Neural progenitor cell (in vitro differentiated cells): ENCODE data around the gene MYO1E. TPM values are rescaled to one million over a fixed set of nuclear protein-coding genes. Genes with fewer than 3 reads are reported as not detected.

Experiments used
- DNase-seq: peaks from one replicate; pipeline ENCODE4 v3.0.0-alpha.2; 2016; ENCODE audit warnings: low spot score
- H2AFZ ChIP-seq: fragments of 200-600 bp; sonication (generic); replicated peaks from 2 replicates; pipeline ENCODE4 v1.6.1; 2016; ENCODE audit warnings: antibody characterized with exemption
- H3F3A ChIP-seq: fragments of 200-600 bp; sonication (generic); 2 replicates; pipeline ENCODE4 v1.6.1; 2016; ENCODE audit warnings: antibody characterized with exemption, low read depth
- H3K27ac ChIP-seq: fragments of 200-600 bp; sonication (generic); 2 replicates; pipeline ENCODE4 v1.5.1; 2016; ENCODE audit warnings: mild to moderate bottlenecking
- H3K27me3 ChIP-seq: fragments of 200-600 bp; sonication (generic); 2 replicates; pipeline ENCODE4 v1.6.1; 2016; ENCODE audit warnings: mild to moderate bottlenecking, moderate library complexity
- H3K36me3 ChIP-seq: fragments of 200-600 bp; sonication (generic); 2 replicates; pipeline ENCODE4 v1.5.1; 2016
- H3K4me1 ChIP-seq: fragments of 200-600 bp; sonication (generic); 2 replicates; pipeline ENCODE4 v1.6.1; 2016; ENCODE audit warnings: mixed run types
- H3K4me2 ChIP-seq: fragments of 200-600 bp; sonication (generic); 2 replicates; pipeline ENCODE4 v1.6.1; 2016
- H3K4me3 ChIP-seq: fragments of 200-600 bp; sonication (generic); 2 replicates; pipeline ENCODE4 v1.5.1; 2016
- H3K79me2 ChIP-seq: fragments of 200-600 bp; sonication (generic); 2 replicates; pipeline ENCODE4 v1.6.1; 2016; ENCODE audit warnings: low read depth
- H3K9ac ChIP-seq: fragments of 200-600 bp; sonication (generic); 2 replicates; pipeline ENCODE4 v1.6.1; 2016
- H3K9me3 ChIP-seq: fragments of 200-600 bp; sonication (generic); 2 replicates; pipeline ENCODE4 v1.5.1; 2016; ENCODE audit warnings: low read depth
- H4K20me1 ChIP-seq: fragments of 200-600 bp; sonication (generic); 2 replicates; pipeline ENCODE4 v1.6.1; 2016; ENCODE audit warnings: low read depth
- H3K27ac Mint-ChIP-seq: 3 replicates; pipeline ENCODE4 v1.8.0; 2021; ENCODE audit warnings: mixed read lengths
- H3K27me3 Mint-ChIP-seq: 2 replicates; pipeline ENCODE4 v1.8.0; 2022; ENCODE audit warnings: low read depth, mild to moderate bottlenecking, inconsistent platforms, moderate library complexity, mixed read lengths; ENCODE audit not compliant: insufficient read depth
- H3K36me3 Mint-ChIP-seq: 3 replicates; pipeline ENCODE4 v1.8.0; 2021; ENCODE audit warnings: mixed read lengths
- H3K4me1 Mint-ChIP-seq: 3 replicates; pipeline ENCODE4 v1.8.0; 2021; ENCODE audit warnings: mixed read lengths
- H3K4me3 Mint-ChIP-seq: 3 replicates; pipeline ENCODE4 v1.8.0; 2021; ENCODE audit warnings: mild to moderate bottlenecking, moderate library complexity, mixed read lengths
- H3K9me3 Mint-ChIP-seq: 3 replicates; pipeline ENCODE4 v1.8.0; 2020; ENCODE audit warnings: mixed read lengths
- CTCF ChIP-seq: fragments of 200-600 bp; sonication (generic); IDR thresholded peaks from 2 replicates; pipeline ENCODE4 v1.5.1; 2017; ENCODE audit warnings: antibody characterized with exemption, mild to moderate bottlenecking
- EZH2 ChIP-seq: fragments of 200-600 bp; sonication (generic); IDR thresholded peaks from 2 replicates; pipeline ENCODE4 v1.6.1; 2017; ENCODE audit warnings: antibody characterized with exemption, mild to moderate bottlenecking, moderate library complexity
- EZH2phosphoT487 ChIP-seq: fragments of 200-600 bp; sonication (generic); IDR thresholded peaks from 2 replicates; pipeline ENCODE4 v1.6.1; 2017; ENCODE audit warnings: antibody characterized with exemption
- total RNA-seq: library from RNA; depleted of rRNA; stranded (reverse); fragments of >200 nt; gene quantifications from 2 replicates; pipeline ENCODE4 v1.2.3, GENCODE V29; 2015; ENCODE audit warnings: low replicate concordance

Gene MYO1E
- total RNA-seq, 1 donor from 2014 or later: 49.7 TPM

DNA sequence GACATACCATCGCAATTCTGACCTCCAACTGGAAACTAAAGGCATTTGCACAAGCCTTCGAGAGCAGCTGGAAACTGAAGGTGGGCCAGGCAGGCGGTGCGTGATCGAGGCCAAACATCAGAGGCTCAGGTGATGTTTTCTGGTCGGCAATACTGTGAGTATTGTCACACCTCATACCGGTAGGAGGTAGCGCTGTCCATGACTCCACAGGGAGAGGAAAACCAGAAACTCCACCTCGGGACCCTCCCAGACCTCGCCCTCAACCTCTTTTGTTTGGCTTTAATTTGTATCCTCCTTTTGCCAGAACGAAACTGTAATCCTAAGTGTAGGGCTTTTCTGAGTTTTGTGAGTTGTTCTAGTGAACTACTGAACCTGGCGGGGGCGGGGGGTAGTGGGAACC is 122.4 kb downstream of the MYO1E start:
- H3K79me2 ChIP-seq: no peaks in the 10 kb centered on the region
- H3F3A ChIP-seq: no peaks in the 10 kb centered on the region
- Mint-ChIP-seq H3K27me3 (no peaks in the 10 kb centered on the region), H3K9me3 (no peaks in the 10 kb centered on the region), H3K27ac (no peak overlapping the region), H3K4me1 (peaks cover 3% of the 10 kb centered on the region), H3K36me3 (no peaks in the 10 kb centered on the region), H3K4me3 (no peak overlapping the region)
- no peaks in the 10 kb centered on the region for H4K20me1 ChIP-seq
- no peak overlapping the region for H3K4me2 ChIP-seq
- no peak overlapping the region for H2AFZ ChIP-seq
- H3K4me3 ChIP-seq: no peak overlapping the region
- no peak overlapping the region for H3K27ac ChIP-seq
- no peaks in the 10 kb centered on the region for H3K27me3 ChIP-seq
- TF ChIP-seq EZH2 (no peak), CTCF (no peak), EZH2phosphoT487 (no peak)
- H3K36me3 ChIP-seq: no peaks in the 10 kb centered on the region
- DNase-seq: no peak
- H3K4me1 ChIP-seq: no peaks in the 10 kb centered on the region
- no peak overlapping the region for H3K9ac ChIP-seq
- H3K9me3 ChIP-seq: no peaks in the 10 kb centered on the region

DNA sequence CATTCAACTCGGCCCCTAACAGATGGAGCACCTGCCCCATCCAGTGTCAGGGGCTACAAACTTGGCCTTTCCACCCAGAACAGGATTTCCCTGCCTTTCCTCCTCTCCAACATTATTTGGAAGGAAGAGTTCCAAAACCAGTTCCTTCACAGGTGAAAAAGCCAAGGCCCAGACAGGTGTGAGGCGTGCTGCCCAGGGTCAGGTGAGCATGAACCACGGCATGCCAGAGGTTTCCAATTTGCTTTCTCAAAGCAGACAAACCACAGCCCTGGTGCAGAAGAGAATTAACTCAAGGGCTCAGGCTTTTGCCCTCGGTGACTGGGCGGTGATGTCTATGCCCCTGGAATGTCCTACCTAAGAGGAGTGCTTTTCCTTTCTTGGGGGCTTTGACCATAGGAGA is 122.9 kb downstream of the MYO1E start:
- DNase-seq: no peak
- no peaks in the 10 kb centered on the region for H3K4me1 ChIP-seq
- Mint-ChIP-seq H3K27ac (no peak overlapping the region), H3K27me3 (no peaks in the 10 kb centered on the region), H3K9me3 (no peaks in the 10 kb centered on the region), H3K36me3 (no peaks in the 10 kb centered on the region), H3K4me3 (no peak overlapping the region), H3K4me1 (peaks cover 3% of the 10 kb centered on the region)
- no peak overlapping the region for H3K4me3 ChIP-seq
- H3K9ac ChIP-seq: no peak overlapping the region
- H3K36me3 ChIP-seq: no peaks in the 10 kb centered on the region
- no peak overlapping the region for H3K4me2 ChIP-seq
- H3F3A ChIP-seq: no peaks in the 10 kb centered on the region
- H3K27me3 ChIP-seq: no peaks in the 10 kb centered on the region
- TF ChIP-seq EZH2 (no peak), CTCF (no peak), EZH2phosphoT487 (no peak)
- no peaks in the 10 kb centered on the region for H4K20me1 ChIP-seq
- no peak overlapping the region for H3K27ac ChIP-seq
- no peaks in the 10 kb centered on the region for H3K79me2 ChIP-seq
- no peak overlapping the region for H2AFZ ChIP-seq
- no peaks in the 10 kb centered on the region for H3K9me3 ChIP-seq

GRCh38 chr15:59247364-59247763 is 125.3 kb downstream of the MYO1E start:
- Mint-ChIP-seq H3K4me1 (peaks cover 6% of the 10 kb centered on the region), H3K4me3 (no peak overlapping the region), H3K27me3 (peaks cover 2% of the 10 kb centered on the region), H3K9me3 (no peaks in the 10 kb centered on the region), H3K36me3 (no peaks in the 10 kb centered on the region), H3K27ac (no peak overlapping the region)
- Histone ChIP-seq H3K36me3 (no peaks in the 10 kb centered on the region), H3K9me3 (no peaks in the 10 kb centered on the region), H3K27me3 (no peaks in the 10 kb centered on the region), H3K79me2 (no peaks in the 10 kb centered on the region), H3K4me1 (no peaks in the 10 kb centered on the region), H3K27ac (no peak overlapping the region), H3F3A (no peaks in the 10 kb centered on the region), H3K4me2 (no peak overlapping the region), H4K20me1 (no peaks in the 10 kb centered on the region), H3K4me3 (no peak overlapping the region), H2AFZ (no peak overlapping the region), H3K9ac (no peak overlapping the region)
- TF ChIP-seq EZH2 (no peak), EZH2phosphoT487 (no peak), CTCF (peak; percentile 78)
- DNase-seq: peak; percentile 84

- peaks cover 6% of the 10 kb centered on the region for H3K4me1 Mint-ChIP-seq
- Histone ChIP-seq H3K4me1 (no peaks in the 10 kb centered on the region), H3K27ac (no peak overlapping the region), H3K9ac (no peak overlapping the region), H3F3A (no peaks in the 10 kb centered on the region), H3K27me3 (no peaks in the 10 kb centered on the region), H3K9me3 (no peaks in the 10 kb centered on the region), H3K79me2 (no peaks in the 10 kb centered on the region), H3K4me3 (no peak overlapping the region), H2AFZ (no peak overlapping the region), H3K4me2 (no peak overlapping the region), H4K20me1 (no peaks in the 10 kb centered on the region), H3K36me3 (no peaks in the 10 kb centered on the region)
- TF ChIP-seq CTCF (no peak), EZH2 (no peak), EZH2phosphoT487 (no peak)
- no peak overlapping the region for H3K27ac Mint-ChIP-seq
- DNase-seq: no peak
- peaks cover 2% of the 10 kb centered on the region for H3K27me3 Mint-ChIP-seq
- no peak overlapping the region for H3K4me3 Mint-ChIP-seq
- H3K36me3 Mint-ChIP-seq: peaks cover 4% of the 10 kb centered on the region
- H3K9me3 Mint-ChIP-seq: no peaks in the 10 kb centered on the region
Measured at GRCh38 chr15:59245559-59245958, 127.1 kb downstream of the MYO1E start.
